NOMO-1 treated with dmso at 0.1 percent for 144 hours (cell line): ENCODE results near the gene OAT.
"Not testable (repeated sequence)": the region's sequence is repeated elsewhere in the genome, so short reads cannot be mapped to it uniquely, and the experiment has no call there.

Source experiments
- DNase-seq: peaks from one replicate; lab custom pipeline; 2025; ENCODE audit not compliant: unreplicated experiment; lab: John Stamatoyannopoulos, UW

Gene OAT

DNA sequence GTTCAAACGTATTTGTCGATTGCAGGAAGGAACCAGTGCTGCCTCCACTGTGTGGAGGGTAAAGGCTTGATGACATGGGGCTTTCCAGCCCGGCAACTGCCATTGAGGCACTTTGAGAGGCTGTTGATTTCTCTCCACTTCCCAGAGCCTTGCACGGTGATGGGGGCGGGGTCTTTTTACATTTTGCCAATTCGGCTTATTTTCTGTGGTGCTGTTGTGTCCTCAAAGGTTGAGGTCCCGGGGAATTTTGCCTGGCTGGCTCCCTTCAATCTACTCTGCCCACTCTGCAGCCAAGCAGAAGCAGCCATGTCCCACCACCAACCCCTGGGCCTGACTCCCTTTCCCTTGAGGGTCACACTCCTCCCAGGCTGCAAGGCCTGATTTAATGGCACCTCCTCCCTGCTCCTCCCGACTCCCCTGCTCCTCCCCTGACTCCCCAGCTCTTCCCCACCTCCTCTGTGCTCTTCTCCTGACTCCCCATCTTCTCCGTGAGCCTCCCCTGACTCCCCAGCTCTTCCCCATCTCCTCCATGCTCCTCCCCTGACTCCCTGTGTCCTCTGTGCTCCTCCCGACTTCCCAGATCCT, 39.0 kb downstream of the OAT start:
- no peak for DNase-seq

DNA sequence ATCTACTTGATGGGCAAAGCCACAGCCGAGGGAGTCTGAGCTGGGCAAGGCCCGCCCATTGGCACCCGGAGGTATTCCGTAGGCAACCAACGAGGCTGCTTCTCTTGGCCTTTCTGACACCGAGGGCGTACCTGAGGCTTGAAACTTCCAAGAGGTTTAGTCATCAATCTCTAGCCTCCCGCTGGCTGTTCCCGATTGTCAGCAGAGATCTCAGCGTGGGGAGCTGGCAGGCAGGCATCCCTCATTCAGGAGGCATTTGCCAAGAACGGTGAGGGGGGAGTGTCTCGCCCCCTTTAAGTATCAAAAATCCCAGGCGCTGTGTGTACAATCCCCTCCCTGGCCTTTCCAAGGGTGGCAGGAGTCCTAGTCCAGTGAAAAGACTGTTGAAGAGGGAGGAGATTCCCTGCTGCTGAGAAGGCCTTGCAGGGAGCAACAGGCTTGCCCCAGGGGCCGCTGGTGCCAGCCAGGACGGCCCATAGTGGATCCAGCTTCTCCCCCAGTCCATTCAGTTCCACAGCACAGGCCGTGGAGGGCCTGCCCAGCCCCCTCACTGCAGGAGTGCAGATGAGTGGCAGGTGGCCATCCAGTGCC, 39.7 kb downstream of the OAT start:
- no peak for DNase-seq

DNA sequence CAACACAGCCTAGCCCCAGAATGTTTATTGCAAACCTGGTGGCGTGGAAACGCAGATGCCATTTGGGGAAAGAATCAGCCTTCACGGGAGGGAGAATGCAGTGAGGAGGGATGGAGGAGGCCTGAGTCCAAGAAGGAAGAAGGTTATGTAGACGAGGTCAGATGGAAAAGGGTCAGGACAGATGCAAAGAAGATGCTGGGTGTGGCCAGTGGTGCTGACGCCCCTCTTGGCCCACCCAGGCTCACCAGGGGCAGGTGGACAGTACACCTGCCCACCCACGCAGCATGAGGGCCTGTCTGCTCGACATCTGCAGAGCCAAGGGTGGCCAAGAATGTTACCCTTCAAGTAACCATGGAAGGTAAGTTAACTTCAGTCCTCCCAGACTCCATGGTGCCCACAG, 40.5 kb downstream of the OAT start:
- DNase-seq = no peak

DNA sequence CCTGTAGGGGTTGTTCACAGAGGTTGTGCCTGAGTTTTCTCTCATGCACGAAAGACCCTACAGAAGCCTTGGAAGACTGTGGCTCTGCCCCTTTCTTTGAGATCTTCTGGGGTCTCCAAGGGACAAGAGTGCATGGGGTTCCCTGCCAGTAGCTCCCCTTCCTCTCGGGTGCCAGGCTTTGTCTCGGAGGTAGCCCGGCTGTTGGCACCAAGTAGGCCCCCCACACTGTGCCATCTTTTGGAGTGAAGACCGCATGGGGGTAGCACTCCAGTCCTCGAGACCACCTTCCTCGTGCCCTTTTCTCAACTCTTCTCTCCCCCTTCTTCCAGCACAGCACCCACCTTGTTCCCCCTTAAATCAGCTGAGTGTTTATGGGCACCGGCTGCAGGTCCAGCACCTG, 41.6 kb downstream of the OAT start:
- no peak for DNase-seq

DNA sequence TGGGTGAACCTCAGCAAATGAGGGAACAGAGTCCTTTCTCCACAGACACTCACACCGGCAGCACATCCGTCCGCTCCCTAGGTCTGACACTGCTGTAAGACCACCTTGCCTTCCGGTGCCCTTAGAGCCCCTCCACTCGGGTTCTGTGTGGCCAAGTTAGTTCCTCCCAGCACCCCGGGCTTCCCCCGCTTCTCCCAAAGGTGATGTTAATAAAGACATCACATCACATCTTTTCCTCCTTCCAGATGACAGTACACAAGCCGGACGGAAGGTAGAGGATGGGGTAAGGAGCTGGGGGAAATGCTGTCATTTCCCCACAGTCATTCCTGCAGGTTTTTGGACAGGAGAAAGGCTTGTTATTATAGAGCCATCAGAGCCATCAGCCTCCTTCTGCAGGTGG, 42.3 kb downstream of the OAT start:
- DNase-seq = no peak

DNA sequence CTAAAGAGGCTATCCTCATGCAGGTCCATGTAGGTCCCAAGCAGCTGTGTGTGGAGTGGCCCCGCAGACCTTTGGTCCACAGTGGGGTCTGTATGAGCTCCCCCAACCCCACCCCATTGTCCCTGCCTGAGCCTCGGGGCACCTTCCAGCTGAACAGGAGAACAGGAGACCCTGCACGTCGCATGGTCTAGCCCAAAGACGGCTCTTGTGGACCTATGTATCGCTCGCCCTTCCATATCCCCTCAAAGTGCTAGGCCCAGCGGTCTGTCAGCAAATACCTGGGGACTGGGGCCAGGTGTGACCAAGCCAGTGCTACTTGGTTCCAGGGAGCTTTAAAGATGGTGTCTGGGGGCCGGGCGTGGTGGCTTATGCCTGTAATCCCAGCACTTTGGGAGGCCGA, 43.0 kb downstream of the OAT start:
- no peak for DNase-seq

DNA sequence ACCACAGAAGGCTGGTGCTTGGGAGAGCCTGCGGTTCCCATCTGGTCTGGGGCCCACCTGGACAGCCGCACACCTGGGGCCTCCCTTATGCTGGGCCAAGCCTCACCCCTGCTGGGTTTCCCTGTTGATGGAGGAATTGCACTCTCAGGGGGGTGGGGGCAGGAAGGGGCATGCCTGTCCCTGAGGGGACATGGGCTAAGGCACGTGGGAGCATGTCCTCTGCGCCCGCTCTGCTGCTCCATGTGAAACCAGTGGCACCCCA, 43.4 kb downstream of the OAT start:
- DNase-seq = no peak

DNA sequence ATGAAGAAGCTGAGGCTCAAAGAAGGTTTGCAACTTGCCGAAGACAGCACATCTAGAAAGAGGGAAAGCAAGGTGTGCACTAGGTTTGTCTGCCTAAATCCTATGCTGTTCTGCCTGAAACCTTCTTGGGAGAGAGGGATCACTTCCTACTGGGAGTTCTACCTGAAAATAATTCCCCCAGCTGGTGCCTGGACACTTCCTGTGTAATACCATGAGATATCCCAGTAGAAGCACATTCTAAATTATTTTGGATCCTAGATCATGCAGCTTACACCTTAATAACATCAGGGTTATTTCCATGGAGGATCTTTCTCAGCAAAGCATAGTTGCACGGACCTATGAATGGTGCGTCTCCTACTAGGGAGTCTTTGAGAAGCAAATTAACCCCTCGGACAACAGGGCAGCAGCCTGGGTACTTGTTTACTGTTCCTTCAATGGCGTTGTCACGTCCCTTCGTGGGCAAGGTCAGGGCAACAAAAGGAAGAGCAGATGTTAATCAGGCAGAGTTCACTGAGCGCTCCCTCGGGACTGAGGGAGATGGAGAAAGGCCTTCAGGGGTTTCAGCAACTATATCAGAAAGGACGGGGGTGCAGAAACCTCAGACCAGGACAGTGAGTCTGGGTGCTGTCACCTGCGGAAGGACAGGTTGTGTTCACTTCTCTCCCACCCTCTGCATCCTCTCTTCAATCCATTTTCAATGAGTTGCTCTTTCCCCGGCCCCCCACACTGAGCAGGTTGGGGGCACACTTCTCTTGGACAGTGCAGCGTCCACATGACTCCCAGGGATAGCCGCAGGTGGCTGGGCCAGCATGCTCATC, 44.0 kb downstream of the OAT start:
- no peak for DNase-seq

DNA sequence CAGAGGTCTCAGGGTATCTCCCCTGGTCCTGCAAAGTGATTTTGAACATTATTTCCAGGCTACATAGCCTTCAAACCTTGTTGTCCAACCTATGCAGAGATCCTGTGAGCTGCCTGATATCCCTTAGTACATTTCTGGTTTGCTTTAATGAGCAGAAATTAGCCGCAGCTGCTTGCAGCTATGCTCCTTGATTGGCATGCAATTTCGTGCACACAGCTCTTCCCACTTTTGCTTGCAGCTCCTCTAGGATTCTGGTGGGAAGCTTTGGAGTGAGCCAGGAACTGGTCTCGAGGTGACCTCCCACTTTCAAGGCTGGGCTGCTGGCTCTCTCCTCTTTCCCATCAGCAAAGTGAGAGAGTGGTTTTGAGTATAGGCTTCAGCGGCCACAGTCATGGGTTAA, 45.8 kb downstream of the OAT start:
- DNase-seq = no peak

DNA sequence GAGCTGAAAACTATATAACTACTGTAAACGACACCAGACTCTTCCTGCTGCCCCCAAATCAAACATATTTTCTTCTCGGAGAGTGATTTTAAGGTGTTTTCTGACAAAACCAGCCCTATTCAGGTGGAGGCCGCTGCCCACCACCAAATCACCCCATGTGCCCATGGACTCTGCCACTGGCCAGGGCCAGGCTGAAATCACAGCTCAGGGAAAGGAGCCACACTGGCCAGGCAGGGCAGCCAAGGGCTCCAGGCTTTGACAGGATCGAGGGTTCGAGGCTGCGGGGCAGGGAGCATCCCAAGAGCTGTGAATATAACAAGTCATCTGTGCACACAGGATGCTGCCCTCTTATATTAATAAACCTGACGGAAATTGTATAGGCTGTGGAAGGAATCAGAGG, 48.3 kb downstream of the OAT start:
- no peak for DNase-seq

DNA sequence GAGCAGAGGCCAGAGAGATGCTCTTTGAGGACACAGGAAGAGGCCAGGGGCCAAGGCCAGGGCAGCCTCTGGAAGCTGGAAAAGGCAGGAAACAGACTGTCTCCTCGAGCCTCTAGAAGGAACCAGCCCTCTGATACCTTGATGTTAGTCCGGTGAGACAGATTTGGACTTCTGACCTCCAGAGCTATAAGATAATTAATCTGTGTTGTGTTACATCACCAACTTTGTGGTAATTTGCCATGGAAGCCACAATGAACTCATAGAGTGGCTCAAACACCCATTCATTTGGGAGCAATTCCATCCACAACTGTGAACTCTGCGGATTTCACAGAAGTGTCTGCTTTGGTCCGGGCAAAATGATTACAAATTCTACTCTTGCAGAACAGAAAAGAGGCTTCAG, 48.7 kb downstream of the OAT start:
- no peak for DNase-seq

DNA sequence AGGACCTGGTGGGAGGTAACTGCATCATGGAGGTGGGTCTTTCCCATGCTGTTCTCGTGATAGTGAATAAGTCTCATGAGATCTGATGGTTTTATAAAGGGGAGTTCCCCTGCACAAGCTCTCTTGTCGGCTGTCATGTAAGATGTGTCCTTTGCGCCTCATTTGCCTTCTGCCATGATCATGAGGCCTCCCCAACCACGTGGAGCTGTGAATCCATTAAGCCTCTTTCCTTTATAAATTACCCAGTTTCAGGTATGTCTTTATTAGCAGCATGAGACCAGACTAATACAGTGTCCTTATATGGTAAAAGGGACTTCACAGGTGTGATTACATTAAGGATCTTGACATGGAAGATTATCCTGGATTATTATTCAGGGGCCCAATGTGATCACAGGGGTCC, 49.2 kb downstream of the OAT start:
- DNase-seq = not testable (repeated sequence)

DNA sequence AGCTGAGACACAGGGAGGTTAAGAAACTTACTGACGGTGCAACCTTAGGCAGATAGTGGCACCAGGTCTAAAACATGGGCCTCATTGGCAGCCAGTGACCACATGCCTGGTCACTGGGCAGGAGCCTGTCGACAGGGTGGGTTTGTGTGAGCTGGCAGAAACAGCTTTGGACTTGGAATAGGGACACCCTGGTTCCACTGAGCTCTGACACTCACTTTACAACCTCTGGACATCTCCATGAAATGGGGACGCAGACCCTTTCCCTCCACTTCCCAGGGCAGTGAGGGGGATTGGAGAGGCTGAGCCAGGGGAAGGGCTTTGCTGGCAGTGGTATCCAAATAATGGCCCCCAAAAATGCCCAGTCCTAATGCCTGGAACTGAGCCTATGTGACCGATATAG, 49.7 kb downstream of the OAT start:
- no peak for DNase-seq

DNA sequence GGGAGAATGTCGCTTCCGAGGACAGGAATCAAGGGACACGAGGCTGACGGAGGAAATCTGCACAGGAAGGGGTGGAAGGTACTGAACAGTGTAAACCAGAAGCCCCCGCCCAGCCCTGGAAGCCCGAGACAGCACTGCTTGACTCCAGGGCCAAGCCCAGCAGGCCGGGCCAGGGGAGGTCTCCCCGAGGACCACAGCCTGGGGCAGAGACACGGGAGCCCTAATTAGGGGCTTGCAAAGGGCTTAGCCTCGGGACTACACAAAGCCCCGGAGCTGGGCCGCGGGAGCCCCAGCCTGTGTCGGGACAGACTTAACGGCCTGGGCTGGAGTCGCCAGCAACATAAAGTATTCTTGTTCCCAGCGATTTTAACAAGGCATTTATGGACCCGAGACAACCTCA, 50.8 kb downstream of the OAT start:
- DNase-seq = no peak

DNA sequence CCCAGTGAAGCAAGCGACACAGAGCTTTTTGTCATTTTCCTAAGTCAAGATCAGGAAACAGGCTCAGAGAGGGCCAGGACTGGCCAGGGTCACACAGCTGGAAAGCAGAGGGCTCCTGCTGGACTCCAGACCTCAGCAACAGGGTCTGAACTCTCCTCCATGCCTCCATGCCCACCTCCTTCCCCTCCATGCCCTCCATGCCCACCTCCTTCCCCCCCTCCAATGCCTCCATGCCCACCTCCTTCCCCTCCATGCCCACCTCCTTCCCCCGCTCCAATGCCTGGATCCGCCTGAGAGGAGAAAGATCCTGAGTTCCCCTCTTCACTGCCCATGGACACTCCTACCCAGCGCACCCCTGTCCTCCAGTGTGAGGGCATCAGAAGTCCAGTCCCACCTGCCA, 51.3 kb downstream of the OAT start:
- DNase-seq = no peak

DNA sequence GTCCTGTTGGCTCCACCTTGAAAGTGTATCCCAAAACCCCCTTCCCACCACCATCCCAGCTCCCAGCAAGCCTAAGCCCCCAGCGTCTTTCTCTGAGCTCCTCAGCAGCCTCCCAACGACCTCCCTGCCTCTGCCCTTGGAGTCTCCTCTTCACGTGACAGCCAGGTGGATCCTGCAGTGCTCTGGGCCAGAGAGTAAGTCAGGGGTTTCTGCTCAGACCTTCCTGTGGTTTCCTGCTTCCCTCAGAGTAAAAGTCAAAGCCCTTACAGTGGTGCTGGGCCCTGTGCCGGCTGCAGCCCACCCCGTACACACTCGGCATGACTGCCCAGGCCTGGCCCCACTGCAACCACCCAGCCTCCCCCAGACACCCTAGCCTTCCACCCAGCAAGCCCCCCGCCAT, 51.9 kb downstream of the OAT start:
- DNase-seq = no peak

DNA sequence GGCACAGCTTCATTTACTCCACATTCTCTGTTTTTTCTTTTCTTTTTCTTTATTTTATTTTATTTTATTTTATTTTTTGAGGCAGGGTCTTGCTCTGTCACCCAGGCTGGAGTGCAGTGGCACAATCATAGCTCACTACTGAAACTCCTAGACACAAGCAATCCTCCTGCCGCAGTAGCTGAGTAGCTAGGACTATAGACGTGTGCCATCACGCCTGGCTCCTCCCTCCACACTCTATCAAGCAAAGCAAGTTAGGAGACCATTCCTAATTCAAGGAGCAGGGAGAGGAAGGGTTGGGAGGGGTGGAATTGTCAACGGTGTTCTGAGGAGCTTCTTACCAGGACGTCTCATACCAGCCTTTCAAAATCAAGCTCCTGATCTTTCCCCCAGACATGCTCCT, 52.4 kb downstream of the OAT start:
- no peak for DNase-seq

DNA sequence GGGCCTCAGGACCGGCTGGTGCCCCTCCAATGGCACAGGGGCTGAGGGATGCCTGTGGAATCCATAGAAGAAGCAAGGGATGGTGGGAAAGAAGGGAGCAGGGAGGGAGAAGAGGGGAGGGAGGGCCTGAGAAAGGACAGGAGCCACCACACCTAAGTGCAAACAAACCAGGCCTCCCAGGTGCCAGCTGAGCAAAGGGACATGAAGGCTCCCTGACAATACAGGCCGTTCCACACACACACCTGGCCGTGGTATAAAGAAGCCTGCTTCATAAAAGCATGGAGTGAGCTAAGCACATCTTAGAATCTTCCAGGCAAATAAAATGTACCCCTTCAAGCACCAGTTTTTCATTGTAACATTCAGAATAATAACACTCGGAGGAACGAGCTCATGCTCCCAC, 54.0 kb downstream of the OAT start:
- no peak for DNase-seq

DNA sequence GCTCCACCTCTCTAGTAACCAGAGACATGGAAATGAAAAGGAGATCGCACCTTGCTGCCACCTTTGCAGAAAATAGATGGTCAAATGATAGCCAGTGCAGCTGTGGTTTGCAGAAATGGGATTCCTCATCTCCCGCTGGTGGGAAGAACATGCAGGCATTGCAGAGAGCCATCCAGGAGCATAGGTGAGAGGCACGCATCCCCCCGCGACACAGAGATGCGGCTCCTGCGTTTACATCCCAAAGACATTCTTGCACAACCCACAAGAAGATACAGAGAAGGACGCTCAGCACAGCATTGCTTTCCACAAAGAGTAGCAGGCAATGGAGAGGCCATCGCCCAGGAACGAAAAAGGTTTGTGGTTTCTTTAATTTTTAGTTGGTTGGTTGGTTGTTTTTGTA, 56.2 kb downstream of the OAT start:
- DNase-seq = no peak

DNA sequence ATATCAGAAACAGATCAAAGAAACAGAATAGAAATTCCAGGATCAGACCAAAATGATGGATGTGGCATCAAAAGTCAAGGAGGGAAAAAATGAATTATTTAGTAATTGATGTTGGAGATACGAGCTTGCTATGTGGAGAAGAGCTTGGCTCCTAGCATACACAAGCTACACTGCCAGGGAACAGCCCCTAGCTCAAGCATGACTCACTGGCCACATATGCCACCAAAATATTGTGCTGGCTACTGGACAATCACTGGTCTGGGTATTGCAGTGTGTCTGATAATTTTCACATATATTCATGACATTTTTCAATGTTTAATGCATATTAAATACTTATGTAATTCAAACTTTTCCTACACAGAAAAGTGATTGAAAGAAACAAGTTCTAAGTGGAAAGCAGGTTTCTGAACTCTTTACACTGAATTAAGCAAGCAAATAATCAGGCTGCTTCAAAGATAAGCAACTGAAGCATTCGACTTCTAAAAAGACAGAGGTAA, 59.3 kb downstream of the OAT start:
- no peak for DNase-seq

DNA sequence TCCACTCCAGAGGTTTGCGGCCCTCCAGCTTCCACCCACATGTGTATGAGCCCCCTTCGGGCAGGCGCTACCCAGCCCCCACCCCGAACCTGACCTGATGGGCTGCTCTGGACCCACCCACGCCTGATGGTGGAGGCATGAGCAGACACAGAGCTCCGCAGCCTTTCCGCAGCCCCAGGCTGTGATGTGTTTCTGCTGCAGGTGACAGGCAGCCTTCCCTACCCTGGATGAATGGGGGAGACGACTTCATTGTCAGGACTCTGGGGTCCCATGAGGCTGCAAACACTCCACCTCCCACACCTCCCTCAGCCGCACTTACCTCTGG, 61.2 kb downstream of the OAT start:
- DNase-seq = no peak

DNA sequence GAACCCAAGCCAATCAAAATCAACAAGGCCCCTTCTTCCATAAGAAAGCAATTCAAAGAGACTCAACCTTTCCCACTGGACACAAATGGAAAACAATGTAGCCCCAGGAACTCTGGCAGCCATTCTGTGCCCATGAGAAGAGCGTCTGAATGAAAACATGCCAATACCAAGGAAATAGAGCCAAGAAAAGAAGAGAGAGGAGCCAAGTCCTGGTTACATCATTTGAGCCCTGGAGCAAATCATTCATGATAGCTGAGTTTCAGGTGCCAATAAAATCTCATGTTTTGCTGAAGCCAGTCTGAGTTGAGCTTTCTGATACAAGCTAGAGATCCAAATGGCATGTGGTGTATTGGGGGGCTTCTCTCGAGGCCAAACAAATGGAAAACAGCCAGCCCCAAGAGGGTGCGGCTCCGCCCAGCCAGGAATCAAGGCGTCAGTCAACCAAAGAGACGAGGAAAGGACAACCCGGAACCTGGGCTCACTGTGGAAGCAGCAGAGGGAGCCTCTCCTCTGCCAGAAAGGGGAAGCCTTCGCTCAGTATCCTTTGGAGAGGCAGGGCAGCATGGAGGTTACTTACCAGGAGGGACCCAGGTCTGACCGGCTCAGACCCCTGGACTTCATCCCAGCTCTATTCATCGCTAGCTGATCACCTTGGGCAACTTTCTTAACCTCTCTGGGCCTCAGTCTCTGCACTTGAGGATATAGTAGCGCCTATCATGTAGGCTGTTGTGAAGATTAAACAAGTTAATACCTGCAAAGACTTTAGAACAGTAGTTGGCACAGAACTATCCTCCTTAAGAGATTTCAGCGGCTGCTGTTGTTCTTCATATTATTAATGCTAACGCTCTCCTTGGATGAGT, 61.8 kb downstream of the OAT start:
- no peak for DNase-seq
